Peyer's patch (tissue), 4 donors: ENCODE measurements around the gene DPEP2. TPM values are rescaled to one million over a fixed set of nuclear protein-coding genes. Genes with fewer than 3 reads are reported as not detected.
"Not testable (repeated sequence)": the region's sequence is repeated elsewhere in the genome, so short reads cannot be mapped to it uniquely, and the experiment has no call there.

Experiments used
- DNase-seq, 3 donors: peaks; one replicate each; pipeline ENCODE4 v3.0.0-alpha.2; 2017 to 2019
- H3K27ac ChIP-seq, 4 donors: fragments of 200-600 bp; sonication (generic); one replicate each; pipeline ENCODE4 v1.5.1; 2016 to 2019
- H3K27me3 ChIP-seq, 2 donors: fragments of 200-600 bp; sonication (generic); one replicate each; pipeline ENCODE4 v1.5.1; 2019
- H3K36me3 ChIP-seq, 3 donors: fragments of 200-600 bp; sonication (generic); one replicate each; pipeline ENCODE4 v1.5.1; 2016 to 2019
- H3K4me1 ChIP-seq, 4 donors: fragments of 200-600 bp; sonication (generic); one replicate each; pipeline ENCODE4 v1.5.1; 2016 to 2019
- H3K4me3 ChIP-seq, 4 donors: fragments of 200-600 bp; sonication (generic); 1 replicate in 3 of 4; 2 replicates in 1 of 4; pipeline ENCODE4 v1.5.1; 2016 to 2019; ENCODE audit warnings: mild to moderate bottlenecking in 1 of 4
- H3K9me3 ChIP-seq, 4 donors: fragments of 200-600 bp; sonication (generic); one replicate each; pipeline ENCODE4 v1.5.1; 2016 to 2019; ENCODE audit warnings: mild to moderate bottlenecking in 1 of 4
- CTCF ChIP-seq, 6 experiments: fragments of 450-650 bp in 4 of 6; fragments of 200-600 bp in 2 of 6; sonication (generic) in 1 of 6; IDR thresholded peaks; one replicate each; pipeline ENCODE4 v1.5.1; 2017 to 2019; ENCODE audit warnings: antibody characterized with exemption in 6 of 6, mild to moderate bottlenecking in 3 of 6, moderate library complexity in 1 of 6
- POLR2A ChIP-seq, 2 donors: fragments of 450-650 bp; IDR thresholded peaks; one replicate each; pipeline ENCODE4 v1.5.1; 2017; ENCODE audit warnings: antibody characterized with exemption in 2 of 2, mild to moderate bottlenecking in 2 of 2, moderate library complexity in 2 of 2
- total RNA-seq, 4 donors: library from RNA; depleted of rRNA; stranded (reverse); fragments of >200 nt; gene quantifications; one replicate each; pipeline ENCODE4 v1.1.0, GENCODE V29; 2016

Gene DPEP2
- total RNA-seq, 4 donors from 2014 or later, result 1.1 to 12.4 (median 6.6) TPM

GRCh38 chr16:68037841-68038597, 38.7 kb upstream of the DPEP2 start:
- TF ChIP-seq CTCF (IDR thresholded peaks at IDR 0.05) (no peak), POLR2A (IDR thresholded peaks at IDR 0.05) (no peak)
- peak overlapping the region in 2 of 4 donors; percentile 23 to 32 for H3K4me3 ChIP-seq
- no peaks in the 10 kb centered on the region for H3K27me3 ChIP-seq
- H3K4me1 ChIP-seq, result peaks cover 0 to 8% (median 0%) of the 10 kb centered on the region in 4 donors
- H3K9me3 ChIP-seq, result no peaks in the 10 kb centered on the region
- peak overlapping the region in 3 of 4 donors; percentile 6 to 80 (median 63) for H3K27ac ChIP-seq
- no peaks in the 10 kb centered on the region for H3K36me3 ChIP-seq
- peak in 1 of 3 donors; percentile 33 for DNase-seq

DNA sequence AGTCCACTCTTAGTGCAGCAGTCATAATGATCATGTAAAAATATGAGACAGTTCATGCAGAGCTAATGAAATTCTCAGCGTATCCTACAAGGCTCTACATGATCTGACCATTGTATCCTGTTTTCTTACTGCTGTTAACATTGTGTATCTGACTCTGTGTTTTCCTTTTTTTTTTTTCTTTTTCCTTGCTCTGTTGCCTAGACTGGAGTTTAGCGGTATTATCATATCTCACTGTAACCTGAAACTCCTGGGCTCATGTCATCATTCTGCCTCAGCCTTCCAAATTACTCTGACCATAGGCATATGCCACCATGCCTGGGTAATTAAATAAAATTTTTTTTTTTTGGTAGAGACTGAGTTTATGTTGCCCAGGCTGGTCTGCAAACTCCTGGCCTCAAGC, 35.9 kb upstream of the DPEP2 start:
- H3K4me1 ChIP-seq, result peaks cover 0 to 5% (median 0%) of the 10 kb centered on the region in 4 donors
- H3K36me3 ChIP-seq, result no peaks in the 10 kb centered on the region
- no peaks in the 10 kb centered on the region for H3K27me3 ChIP-seq
- TF ChIP-seq CTCF (IDR thresholded peaks at IDR 0.05) (no peak), POLR2A (IDR thresholded peaks at IDR 0.05) (no peak)
- no peak for DNase-seq
- no peak overlapping the region for H3K27ac ChIP-seq
- H3K4me3 ChIP-seq, result no peak overlapping the region
- no peaks in the 10 kb centered on the region for H3K9me3 ChIP-seq

DNA sequence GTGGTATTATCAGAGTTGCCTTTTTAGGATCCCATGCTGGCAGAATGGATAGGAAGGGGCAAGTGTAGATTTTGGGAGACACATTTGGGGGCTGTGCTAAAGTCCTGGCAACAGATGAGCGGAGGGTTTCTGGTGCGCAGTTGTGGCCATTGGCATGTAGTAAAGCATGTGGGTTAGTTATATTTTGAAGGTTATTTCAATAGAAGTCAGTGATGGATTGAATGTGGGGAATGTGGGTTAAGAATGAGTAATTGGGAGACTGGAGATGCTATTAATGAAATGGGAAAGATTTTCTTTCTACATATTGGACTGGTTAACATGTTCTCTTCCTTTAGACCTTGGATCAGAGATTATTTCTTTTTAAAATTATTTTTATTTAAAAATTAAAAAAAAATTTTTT, 33.8 kb upstream of the DPEP2 start:
- TF ChIP-seq POLR2A (IDR thresholded peaks at IDR 0.05) (no peak), CTCF (IDR thresholded peaks at IDR 0.05) (no peak)
- no peaks in the 10 kb centered on the region for H3K9me3 ChIP-seq
- no peak for DNase-seq
- no peak overlapping the region for H3K4me3 ChIP-seq
- H3K4me1 ChIP-seq, result no peaks in the 10 kb centered on the region
- no peaks in the 10 kb centered on the region for H3K27me3 ChIP-seq
- no peak overlapping the region for H3K27ac ChIP-seq
- peaks cover 0 to 3% (median 0%) of the 10 kb centered on the region in 3 donors for H3K36me3 ChIP-seq

- Histone ChIP-seq H3K4me3 (no peak overlapping the region), H3K4me1 (no peaks in the 10 kb centered on the region), H3K9me3 (no peaks in the 10 kb centered on the region), H3K27me3 (no peaks in the 10 kb centered on the region), H3K36me3 (peaks cover 0 to 3% (median 0%) of the 10 kb centered on the region in 3 donors), H3K27ac (no peak overlapping the region)
- DNase-seq, result no peak
- TF ChIP-seq CTCF (IDR thresholded peaks at IDR 0.05) (no peak), POLR2A (IDR thresholded peaks at IDR 0.05) (no peak)
Observed at GRCh38 chr16:68031951-68032350, 32.7 kb upstream of the DPEP2 start.

DNA sequence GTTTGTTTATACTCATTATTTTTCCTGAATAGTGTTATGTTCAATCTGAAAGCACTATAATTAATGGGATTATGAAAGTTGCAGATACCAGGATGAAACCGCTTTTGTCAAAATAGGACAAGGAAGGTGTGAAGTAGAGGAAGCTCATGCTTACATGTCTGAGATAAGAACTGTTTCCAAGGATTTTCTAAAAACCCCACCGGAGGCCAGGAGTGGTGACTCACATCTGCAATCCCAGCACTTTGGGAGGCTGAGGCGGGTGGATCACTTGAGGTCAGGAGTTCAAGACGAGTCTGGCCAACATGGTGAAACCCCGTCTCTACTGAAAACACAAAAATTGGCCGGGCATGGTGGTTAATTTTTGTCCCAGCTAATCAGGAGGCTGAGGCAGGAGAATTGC, 30.8 kb upstream of the DPEP2 start:
- H3K36me3 ChIP-seq, H3K4me3 ChIP-seq, H3K4me1 ChIP-seq, H3K27me3 ChIP-seq, H3K27ac ChIP-seq, H3K9me3 ChIP-seq, DNase-seq: not testable (repeated sequence)

- Histone ChIP-seq H3K27ac (no peak overlapping the region), H3K4me3 (no peak overlapping the region), H3K27me3 (no peaks in the 10 kb centered on the region), H3K36me3 (peaks cover 0 to 3% (median 0%) of the 10 kb centered on the region in 3 donors), H3K4me1 (peaks cover 0 to 5% (median under 1%) of the 10 kb centered on the region in 4 donors), H3K9me3 (no peaks in the 10 kb centered on the region)
- TF ChIP-seq CTCF (IDR thresholded peaks at IDR 0.05) (no peak), POLR2A (IDR thresholded peaks at IDR 0.05) (no peak)
- no peak for DNase-seq
Observed at GRCh38 chr16:68028996-68029395, 29.7 kb upstream of the DPEP2 start.
